ENCODE results near the gene DOLPP1.

Gene DOLPP1

GRCh38 chr9:129036923-129037766 is 43.8 kb upstream of the DOLPP1 start:
- no peak for DNase-seq (ENCODE audit: low read depth)
- TF ChIP-seq CTCF (IDR thresholded peaks at IDR 0.05; ENCODE audit: insufficient read depth, low read depth, low read length, missing control alignments), result no peak

GRCh38 chr9:129037767-129038098 is 43.2 kb upstream of the DOLPP1 start:
- no peak overlapping the region for H3K4me3 ChIP-seq (ENCODE audit: low read depth, low read length)
- no peak for DNase-seq (ENCODE audit: low read depth)
- TF ChIP-seq CTCF (IDR thresholded peaks at IDR 0.05; ENCODE audit: insufficient read depth, low read depth, low read length, missing control alignments), result no peak

More at GRCh38 chr9:129036923-129037766, 43.8 kb upstream of the DOLPP1 start:
- H3K4me3 ChIP-seq (ENCODE audit: low read depth, low read length), result peak overlapping the region; percentile 100

GRCh38 chr9:129038109-129038852 is 42.6 kb upstream of the DOLPP1 start:
- DNase-seq (ENCODE audit: low read depth), result no peak
- no peak for TF ChIP-seq CTCF (IDR thresholded peaks at IDR 0.05; ENCODE audit: insufficient read depth, low read depth, low read length, missing control alignments)
- no peak overlapping the region for H3K4me3 ChIP-seq (ENCODE audit: low read depth, low read length)

GRCh38 chr9:129040113-129040643 is 40.7 kb upstream of the DOLPP1 start:
- no peak for TF ChIP-seq CTCF (IDR thresholded peaks at IDR 0.05; ENCODE audit: insufficient read depth, low read depth, low read length, missing control alignments)
- DNase-seq (ENCODE audit: low read depth), result no peak
- no peak overlapping the region for H3K4me3 ChIP-seq (ENCODE audit: low read depth, low read length)

GRCh38 chr9:129042016-129042415 is 38.9 kb upstream of the DOLPP1 start:
- no peak overlapping the region for H3K4me3 ChIP-seq (ENCODE audit: low read depth, low read length)
- TF ChIP-seq CTCF (IDR thresholded peaks at IDR 0.05; ENCODE audit: insufficient read depth, low read depth, low read length, missing control alignments), result no peak
- no peak for DNase-seq (ENCODE audit: low read depth)

GRCh38 chr9:129052592-129052991 is 28.3 kb upstream of the DOLPP1 start:
- TF ChIP-seq CTCF (IDR thresholded peaks at IDR 0.05; ENCODE audit: insufficient read depth, low read depth, low read length, missing control alignments), result no peak

More at GRCh38 chr9:129052592-129052991, 28.3 kb upstream of the DOLPP1 start:
- H3K4me3 ChIP-seq (ENCODE audit: low read depth, low read length), result no peak overlapping the region
- no peak for DNase-seq (ENCODE audit: low read depth)

Data from GM12865 (cell line).